GM21515 (cell line): Measurements from ENCODE around the gene CELF2.

Source experiments
- ATAC-seq: cut with Tn5 transposase; IDR thresholded peaks from one replicate; pipeline ENCODE4 v1.9.1; 2021; ENCODE audit not compliant: unreplicated experiment

The CELF2 gene

DNA sequence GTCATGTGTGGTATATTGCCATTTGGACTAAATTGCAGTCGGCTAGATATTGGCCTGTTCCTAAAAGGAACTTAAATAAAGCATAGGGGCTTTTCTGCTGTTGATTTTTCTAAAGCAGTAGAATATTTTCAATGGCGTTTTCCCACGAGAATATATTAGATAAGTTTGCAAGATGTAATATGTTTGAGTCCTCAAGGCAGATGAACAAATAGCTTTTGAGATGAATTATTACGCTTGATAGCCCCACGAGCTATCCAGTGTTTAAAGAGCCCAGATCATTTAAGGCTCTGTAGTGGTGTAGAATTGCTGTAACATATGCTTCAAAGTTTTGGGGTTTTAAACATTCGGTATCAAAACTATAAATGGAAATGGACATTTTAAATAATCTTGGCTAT, 2.9 kb downstream of the CELF2 start:
- no peak for ATAC-seq

DNA sequence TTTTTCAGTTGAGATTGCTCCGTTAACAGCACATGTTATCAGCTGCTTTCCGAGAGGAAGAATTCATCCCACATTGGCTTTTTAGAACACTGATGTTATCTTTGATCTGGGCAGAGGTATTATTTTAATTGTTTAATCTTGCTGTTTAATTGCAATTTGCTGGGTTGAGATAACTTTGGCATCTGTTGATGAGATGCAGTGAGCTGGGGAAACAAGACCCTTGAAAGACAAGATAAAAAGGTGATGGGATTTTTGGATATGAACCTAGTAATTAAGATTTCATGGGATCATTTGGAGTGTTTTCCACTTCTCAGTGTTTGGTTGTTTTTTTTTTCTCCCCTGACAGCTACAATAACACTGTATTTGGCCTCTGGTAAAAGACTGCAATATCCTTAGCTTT, 4.5 kb downstream of the CELF2 start:
- ATAC-seq: no peak

DNA sequence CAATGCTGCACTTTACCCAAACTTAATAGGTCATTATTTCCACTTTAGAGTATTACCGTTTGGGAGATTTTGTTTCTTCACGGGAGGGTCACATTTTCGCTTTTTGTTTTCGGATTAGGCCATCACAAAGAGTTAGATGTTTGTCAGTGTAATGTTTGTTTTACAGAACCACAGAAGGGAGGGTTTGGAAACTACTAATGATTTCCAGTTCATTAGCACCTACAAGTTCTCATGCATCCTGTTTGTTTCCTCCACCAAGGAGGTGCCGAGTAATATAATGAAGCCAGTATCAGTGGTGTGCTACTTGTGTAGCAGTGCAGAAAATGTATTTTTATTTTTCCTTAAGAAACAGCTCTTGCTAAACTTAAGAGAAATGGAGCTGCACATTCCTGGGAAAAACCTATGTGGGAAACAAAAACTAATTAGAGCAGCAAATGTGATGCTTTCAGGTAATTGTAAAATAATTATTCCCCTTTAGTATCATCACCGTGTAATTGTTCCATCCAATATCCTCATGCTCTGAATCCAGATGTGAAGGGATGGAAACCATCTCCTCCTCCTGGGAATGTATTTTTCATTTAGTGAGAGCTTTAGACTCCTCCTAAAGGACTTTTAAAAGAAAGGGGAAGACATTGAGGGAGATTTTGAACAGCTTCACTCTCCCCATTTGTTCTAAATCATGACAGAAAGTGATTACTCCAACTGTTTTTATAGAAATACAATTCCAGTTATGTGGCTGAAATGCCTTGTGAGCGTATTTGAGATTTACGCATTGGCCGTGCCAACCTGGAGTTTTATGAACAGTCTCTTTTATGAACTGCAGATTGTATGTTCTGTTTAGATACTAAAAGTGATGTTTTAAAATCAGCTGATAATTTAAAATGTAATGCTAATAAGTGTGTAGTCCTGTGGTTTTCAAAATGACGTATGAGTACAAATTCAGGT, 5.6 kb downstream of the CELF2 start:
- ATAC-seq: no peak

DNA sequence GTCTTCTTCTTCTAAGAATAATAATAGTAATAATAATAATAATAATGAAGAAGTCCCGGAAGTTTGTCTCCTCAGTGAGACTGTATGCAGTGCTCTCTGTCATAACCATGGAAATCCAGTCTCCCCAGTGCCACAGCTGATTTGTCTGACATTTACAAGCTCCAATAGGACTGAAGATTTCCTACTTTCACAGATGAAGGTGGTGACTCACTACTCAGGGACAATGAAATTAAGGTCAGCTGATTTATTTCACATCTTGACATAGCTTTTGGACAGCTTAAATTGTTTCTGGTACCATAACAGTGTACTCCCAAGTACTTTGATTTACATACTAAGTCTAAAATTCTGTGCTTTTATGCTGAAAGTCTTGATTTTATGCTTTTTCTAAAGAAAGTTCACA, 6.9 kb downstream of the CELF2 start:
- no peak for ATAC-seq

DNA sequence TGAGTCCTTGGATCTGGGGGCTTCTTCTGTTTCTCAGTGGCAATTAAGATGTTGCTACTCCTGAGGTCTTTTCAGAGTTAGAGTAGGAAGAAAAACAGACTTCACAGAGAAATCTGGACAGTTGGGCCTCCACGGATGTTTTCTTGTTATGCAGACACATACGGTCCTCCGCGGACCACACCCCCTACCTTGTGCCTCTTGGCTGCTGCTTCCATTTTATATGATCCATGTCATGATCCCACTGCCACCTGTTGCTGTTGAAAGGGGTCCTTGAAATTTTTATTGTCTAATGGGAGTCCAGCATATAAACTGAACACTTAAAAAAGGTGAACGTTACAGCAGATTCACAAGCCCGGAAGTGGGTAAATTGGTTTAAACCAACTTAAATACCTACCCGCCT, 8.3 kb downstream of the CELF2 start:
- ATAC-seq: no peak

DNA sequence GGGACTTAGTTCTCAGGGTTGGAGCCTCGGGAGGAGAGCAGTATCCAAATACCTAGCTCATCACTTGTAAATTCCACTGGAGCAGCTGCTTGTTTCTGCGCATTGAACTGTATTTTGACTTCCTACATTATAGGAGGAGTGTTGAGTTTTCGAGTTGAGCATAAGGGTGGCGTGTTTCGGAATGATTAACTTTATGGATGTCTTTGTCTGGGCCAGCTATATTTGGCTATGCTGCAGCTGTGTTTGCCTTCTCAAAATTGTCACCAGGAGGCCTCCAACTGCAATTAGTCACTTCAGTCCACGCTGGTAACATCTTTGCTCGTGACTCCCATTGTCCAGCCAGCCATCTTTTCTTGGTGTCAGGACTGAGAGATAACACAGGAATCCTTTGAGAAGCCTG, 9.1 kb downstream of the CELF2 start:
- no peak for ATAC-seq

DNA sequence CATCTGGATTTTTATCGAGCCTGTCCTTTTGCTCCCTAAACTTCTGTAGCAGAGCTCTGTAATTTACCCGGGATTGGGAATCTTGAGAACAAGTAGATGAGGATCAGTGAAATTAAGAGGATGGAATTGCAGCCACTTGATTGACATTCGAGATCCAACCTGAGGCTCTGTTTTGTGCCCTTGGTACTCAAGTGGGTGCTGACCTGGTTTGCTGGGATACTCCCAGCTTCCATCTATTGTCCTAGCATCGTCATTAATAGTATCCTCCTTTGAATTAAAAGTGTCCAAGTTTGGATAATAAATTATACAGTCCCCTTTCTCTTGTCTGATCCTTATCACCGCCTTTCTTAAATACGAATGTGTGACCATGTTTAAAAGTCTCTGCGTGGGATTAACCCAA, 17.1 kb downstream of the CELF2 start:
- ATAC-seq: no peak

DNA sequence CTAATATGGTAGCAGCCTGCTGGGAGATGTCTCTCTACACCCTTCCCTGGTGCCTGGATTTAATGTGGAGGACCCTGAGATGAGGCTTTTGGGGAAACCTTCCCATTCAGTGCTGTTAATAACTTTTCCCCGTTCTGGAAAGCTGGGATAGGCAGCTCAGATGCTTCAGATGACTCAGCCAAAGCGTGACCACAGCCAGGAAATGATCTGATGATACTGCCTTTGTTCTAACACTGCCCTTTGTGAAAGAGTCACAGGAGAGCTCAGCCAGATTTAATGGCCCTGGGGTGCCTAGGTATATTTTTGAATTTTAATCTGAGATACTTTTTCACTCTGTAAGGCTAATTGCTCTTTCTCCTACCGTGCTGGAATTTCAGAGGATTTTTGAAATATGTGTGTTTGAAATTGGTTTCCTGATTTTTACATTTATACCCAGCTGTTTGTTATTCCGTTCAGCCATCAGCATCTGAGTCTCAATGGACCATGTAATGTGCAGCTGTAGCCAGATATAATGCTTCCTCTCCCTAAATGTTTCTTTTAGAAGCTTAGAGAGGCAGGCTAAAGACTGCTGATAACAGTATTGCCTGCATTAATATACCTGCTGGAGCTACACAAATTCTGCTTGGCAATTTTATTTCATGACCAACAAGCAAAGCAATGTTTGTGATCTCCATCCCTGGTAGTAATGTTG, 17.8 kb downstream of the CELF2 start:
- ATAC-seq: no peak

DNA sequence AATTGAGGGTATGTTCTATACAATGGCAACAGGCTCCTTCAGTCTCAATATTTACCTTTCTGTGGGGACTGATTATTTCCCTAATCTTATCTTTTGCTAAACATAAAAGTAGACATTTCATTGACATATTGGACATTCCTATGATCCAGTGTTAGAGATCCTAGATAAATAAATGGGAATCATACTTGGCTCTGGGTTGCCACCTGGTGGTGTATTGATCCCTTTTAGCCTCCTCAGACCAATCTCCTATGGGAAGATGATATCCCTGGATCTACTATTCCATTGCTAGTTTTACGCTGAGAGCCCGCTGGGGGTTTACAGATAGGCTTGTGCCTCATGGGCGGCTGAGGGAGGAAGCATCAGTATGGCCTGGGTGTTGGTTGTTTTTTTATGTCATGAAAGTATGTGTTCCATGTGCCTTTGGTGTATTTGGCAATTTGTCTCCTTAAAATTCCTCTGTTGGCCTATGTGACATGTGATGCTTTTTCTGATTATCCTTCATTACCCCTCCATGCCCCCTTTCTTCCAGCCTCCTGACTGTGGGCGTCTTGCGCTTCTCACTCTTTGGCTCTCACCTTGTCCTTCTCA, 18.8 kb downstream of the CELF2 start:
- no peak for ATAC-seq

DNA sequence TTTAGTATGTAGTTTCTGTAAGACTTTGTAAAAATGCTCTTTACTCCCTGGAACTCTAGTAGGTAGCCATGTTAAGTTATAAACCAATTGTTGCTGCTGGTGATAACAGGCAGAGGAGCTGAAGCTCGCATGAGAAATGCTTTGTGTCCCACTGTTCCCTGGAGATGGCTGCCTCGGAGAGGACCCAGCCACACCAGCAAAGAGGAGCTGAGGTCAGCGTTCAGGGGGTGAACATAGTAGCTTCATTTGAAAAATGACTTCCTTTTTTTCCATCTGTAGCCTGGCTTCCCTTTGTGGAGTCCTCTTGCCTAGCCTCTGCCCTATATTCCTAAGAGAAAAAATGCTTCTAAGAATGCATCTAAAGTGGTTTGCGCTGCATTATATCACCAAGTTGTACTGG, 20.3 kb downstream of the CELF2 start:
- ATAC-seq: no peak

DNA sequence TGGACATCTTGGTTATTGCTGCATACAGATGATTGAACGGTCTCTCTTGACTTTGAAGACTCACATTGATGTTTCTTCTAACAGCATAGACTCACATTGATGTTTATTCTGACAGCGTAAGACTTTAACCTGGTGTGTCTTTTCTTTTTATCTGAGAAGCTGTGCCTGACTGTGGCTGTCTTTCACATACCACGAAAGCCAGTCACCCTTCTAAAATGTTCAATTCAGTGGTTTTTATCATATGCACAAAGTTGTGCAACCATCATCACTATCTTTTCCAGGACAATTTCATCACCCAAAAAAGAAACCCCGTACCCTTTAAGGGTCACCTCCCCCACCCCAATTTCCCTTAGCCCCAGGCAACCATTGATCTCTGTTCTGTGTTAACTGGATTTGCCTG, 24.7 kb downstream of the CELF2 start:
- ATAC-seq: no peak

DNA sequence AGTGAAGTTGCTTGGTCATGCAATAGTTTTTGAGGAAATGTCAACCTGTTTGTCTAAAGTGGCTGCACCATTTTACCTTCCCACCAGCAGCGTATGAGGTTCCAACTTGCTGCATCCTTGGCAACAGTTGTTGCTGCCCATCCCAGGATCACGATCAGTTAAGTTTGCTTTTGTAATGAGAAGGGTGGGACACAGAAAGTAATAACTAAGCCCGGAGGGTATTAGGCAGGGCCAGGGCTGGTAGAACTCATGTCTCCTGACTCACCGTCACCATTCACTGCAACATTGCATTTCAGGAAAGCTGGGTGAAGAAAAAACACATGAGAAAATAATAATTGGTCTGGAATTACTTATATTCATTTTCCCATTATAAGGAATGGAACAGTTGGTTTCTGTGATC, 25.4 kb downstream of the CELF2 start:
- ATAC-seq: no peak

DNA sequence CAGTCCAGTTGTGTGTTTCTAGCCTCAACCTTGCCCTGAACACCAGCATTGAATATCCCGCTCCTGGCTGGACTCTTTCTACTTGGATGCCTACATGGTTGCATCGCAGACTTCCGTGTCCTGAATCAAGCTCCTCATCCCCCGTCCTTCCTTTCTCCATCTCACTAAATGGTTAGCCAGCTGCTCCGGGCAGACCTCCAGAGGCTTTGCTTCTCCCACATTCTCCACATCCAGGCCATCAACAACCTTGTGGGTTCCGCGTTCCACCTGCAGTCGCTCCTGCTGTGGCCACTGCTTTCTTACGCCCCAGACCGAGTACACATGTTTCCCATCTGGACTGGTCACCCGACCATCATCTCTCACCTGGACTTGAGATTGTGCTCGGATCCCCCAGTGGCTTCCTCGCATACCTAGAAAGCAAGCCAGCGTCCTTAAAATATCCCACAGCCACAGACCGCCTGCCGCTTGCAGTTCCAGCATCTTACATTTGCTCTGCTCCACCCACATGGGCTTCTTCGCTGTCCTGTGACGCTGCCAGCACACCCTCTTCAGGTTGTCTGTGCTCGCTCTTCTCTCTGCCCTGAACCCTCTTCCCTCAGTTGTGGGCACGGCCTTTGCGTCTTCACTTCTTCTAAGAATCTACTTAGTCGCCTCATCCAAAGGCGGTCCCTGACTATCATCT, 25.9 kb downstream of the CELF2 start:
- ATAC-seq: no peak

DNA sequence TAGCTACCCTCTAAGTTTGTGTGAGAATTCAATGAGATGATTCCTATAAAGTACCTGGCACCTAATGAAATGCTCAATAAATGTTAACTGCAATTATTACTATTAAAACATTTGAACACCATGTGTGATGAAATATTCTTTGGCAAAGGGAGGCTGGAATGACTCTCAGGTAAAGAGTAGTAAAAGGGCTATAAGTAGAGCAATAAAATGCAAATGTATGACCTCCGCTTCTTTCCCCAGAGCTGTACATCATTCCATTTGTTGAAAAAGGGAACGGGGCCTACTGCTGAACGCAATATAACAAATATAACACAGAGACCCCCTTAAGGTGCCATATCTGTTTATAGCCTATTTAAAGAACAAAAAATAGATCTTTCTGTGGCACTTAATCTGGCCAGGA, 27.8 kb downstream of the CELF2 start:
- no peak for ATAC-seq

DNA sequence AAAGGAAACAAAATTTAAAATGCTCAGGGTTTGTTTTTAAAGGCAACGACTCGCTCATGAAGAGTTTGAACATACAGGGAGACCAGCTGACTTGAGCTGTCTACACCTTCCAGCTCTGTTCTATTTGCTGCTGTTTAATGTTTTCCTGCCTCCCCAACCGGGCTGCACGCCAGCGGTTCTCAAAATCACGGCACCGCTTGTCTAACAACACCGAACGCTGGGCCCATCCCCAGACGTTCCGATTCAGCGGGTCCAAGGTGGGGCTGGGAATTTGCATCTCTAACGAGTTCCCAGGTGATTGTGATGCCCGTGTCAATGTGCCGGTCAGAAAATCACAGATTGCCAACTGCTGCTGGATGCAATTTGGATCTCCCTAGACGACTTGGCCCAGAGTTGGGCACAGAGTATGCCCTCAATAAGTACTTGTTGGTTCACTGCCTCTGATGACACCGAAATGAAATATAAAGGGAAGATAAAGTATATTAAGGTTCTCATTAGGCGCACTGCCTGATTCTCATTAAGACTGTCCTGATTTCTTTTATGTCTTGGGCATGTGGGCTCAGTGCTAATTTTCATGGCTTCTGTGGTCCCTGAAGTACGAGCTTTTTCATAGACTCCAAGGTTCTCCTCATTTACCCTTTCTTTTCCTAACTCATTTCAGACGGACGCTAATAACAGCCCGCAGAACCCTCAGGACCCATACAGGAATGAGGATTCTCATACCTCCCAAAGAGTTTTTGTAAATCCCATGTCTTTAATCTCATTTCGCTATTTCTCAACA, 28.5 kb downstream of the CELF2 start:
- no peak for ATAC-seq

DNA sequence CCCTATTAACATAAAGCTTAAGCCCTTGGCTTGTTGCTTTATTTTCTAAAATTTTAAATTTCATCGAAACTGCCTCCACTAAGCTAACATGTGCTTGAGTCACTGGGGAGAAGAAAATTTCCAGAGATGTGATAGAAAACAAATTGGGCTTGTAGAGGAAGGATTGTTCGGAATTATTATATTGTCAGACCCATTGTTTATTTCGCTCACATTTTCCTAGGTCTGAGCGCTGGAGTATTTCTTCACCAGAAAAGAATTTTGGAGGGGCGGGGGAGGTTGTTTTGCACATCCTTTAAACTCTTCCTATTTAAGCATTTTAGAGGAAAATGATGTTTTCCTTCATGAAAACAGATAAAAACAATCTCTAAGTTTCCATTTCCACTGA, 29.1 kb downstream of the CELF2 start:
- no peak for ATAC-seq

DNA sequence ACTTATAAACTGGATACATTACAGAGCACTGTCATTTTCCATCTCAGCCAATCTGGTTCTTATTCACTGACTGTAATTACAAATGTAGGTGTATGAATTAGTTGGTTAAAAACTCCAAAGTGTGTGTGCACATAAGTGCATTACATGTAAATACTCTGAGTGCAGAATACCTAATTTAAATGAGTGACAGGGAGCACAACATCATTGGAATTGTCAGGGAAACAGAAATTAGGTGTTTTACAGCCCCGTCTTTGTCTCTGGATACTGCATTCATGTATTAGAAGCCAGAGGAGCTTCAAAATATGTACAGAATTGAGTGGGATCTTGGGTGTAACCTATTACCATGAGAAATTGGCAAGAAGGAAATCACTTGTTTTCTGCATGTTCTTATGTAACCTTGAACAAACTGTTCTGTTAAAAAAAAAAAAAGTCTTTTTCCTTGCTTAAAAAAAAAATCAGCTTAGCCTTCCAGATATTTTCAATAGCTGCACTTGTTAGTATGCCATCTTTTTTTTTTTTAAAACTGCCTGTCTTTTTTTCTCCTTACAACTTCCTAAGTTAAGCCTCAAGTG, 31.1 kb downstream of the CELF2 start:
- ATAC-seq: no peak

DNA sequence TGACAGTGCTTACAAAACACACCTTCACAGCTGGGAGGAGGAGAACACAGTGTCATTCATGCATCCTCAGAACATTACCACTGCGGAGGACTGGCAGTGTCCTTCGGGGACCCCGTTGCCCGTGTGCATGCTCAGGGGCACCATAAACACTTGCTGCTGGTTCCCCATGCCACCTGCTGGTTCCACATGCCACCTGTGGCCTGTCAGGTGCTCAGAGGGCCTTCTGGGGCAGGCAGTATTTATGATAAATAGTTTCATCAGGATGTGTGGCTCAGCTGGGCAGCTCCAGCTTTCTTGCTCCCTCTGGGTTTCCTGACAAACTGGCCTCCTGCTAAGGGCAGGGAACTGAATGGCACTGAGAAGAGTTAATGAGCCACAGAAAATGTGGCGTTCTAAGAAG, 32.1 kb downstream of the CELF2 start:
- ATAC-seq: no peak

DNA sequence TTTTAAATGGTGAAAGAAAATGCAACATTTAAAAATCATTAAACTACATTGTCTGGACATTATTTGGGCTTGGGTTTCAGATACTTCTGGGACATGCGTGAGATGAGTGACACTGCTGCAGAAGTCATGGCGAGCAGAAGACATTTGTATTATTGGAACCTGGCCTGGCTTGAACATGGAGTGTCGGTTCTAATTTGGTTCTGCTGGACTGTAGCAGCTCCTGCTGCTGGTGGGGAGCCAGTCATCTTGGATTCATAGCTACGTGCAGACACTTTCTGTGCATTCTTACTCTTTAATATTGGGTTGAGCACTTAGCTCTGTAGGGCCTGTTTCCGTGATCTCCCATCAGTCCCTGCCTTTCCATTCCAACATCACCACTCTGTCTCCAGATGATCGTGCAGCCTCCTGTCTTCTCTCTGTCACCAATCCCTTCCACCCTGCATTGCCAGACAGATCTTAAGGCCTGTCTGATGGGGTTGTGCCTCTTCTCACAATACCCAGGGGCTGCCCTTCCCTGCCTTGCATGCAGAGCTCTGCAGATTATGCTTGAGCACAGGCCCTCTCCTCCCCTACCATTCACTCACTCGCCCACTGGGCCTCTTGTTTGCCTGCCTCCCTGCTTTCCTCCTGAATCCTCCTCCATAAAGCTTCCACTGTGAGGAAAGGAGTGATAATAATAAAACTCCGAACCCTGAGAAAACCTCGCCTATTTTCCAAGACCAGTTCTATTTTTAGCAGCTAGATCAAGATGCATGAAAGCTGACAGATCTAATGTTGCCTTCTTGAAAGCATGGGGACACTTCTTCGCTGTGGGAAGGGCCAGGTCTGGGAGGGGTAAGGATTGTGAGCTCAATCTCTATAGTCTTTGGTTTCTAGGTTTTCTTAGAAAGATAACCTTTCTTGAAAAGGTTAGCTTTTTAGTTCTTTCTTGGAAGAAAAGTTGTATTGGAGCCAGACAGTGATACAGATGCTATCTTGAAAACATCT, 32.9 kb downstream of the CELF2 start:
- no peak for ATAC-seq
